ENCODE data around the gene TERB1.

DNA sequence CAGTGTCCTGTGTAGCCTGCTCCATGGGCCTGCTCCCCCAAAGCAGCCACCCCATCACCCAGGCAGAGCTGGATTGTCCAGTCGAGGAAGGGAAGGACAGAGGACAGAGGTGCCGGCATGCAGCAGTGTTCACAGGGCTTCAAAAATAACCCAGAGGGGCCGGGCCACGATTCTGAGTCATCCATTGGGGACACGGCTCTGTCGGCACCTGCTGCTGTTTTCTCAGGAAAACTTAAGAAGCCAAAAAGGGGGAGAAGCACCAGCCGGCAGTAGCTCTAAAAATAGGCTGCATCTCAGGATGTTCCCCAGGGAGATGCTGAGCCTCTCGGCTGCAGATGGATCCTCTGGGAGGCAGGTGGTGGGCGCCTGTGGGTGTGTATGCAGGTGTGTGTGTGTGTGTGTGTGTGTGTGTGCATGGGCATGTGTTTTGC is 44.4 kb upstream of the TERB1 start:
- TF ChIP-seq EZH2 (IDR thresholded peaks at IDR 0.05; ENCODE audit: insufficient read depth, poor library complexity, severe bottlenecking) (no peak), EZH2phosphoT487 (IDR thresholded peaks at IDR 0.05; ENCODE audit: insufficient read depth, low read depth) (no peak)

Data from GM23248 (cell line).